Keratinocyte (primary cell): Measurements from ENCODE around the gene DKK2. TPM values are rescaled to one million over a fixed set of nuclear protein-coding genes. Genes with fewer than 3 reads are reported as not detected.

ENCODE experiments used
- DNase-seq: peaks from one replicate; pipeline ENCODE4 v3.0.0-alpha.2; 2011; ENCODE audit warnings: low read depth, missing footprints, low spot score
- FAIRE-seq: peaks from 2 replicates; lab custom pipeline; 2011; peaks lifted over from hg19 to GRCh38; lab: Jason Lieb, UNC
- H2AFZ ChIP-seq: 2 replicates; pipeline ENCODE4 v1.6.0; 2012; ENCODE audit warnings: low read length, control low read depth, inconsistent platforms; ENCODE audit not compliant: control insufficient read depth
- H3K27ac ChIP-seq: 2 replicates; pipeline ENCODE4 v1.5.1; 2011; ENCODE audit warnings: low read length; ENCODE audit not compliant: control insufficient read depth, insufficient read depth
- H3K27me3 ChIP-seq: 3 replicates; pipeline ENCODE4 v1.6.0; 2011; ENCODE audit warnings: low read length; ENCODE audit not compliant: control insufficient read depth, insufficient read depth; ENCODE audit errors: extremely low read depth
- H3K36me3 ChIP-seq, 2 experiments: 2 replicates in 1 of 2; 3 replicates in 1 of 2; pipeline ENCODE4 v1.5.1; 2011; ENCODE audit warnings: low read length in 2 of 2, mild to moderate bottlenecking in 1 of 2; ENCODE audit not compliant: control insufficient read depth in 2 of 2, insufficient read depth in 2 of 2; ENCODE audit errors: extremely low read depth in 1 of 2
- H3K4me1 ChIP-seq: 3 replicates; pipeline ENCODE4 v1.5.1; 2011; ENCODE audit warnings: low read length; ENCODE audit not compliant: control insufficient read depth, insufficient read depth; ENCODE audit errors: extremely low read depth
- H3K4me2 ChIP-seq: 3 replicates; pipeline ENCODE4 v1.6.0; 2011; ENCODE audit warnings: low read depth, low read length; ENCODE audit not compliant: control insufficient read depth, insufficient read depth; ENCODE audit errors: extremely low read depth
- H3K4me3 ChIP-seq, 3 experiments: fragments of 200-600 bp in 1 of 3; sonication (generic) in 1 of 3; 2 replicates in 2 of 3; 3 replicates in 1 of 3; pipeline ENCODE4 v1.5.1; 2011 to 2016; ENCODE audit warnings: low read length in 3 of 3, mild to moderate bottlenecking in 3 of 3, control low read depth in 2 of 3, inconsistent platforms in 1 of 3, low read depth in 1 of 3, mixed read lengths in 1 of 3, mixed run types in 1 of 3, moderate library complexity in 1 of 3; ENCODE audit not compliant: control insufficient read depth in 2 of 3, insufficient read depth in 2 of 3; ENCODE audit errors: extremely low read depth in 1 of 3
- H3K79me2 ChIP-seq: 2 replicates; pipeline ENCODE4 v1.6.0; 2012; ENCODE audit warnings: low read length; ENCODE audit not compliant: control insufficient read depth, insufficient read depth
- H3K9ac ChIP-seq: 3 replicates; pipeline ENCODE4 v1.6.0; 2011; ENCODE audit warnings: low read length; ENCODE audit not compliant: control insufficient read depth, insufficient read depth; ENCODE audit errors: extremely low read depth
- H3K9me1 ChIP-seq: 3 replicates; pipeline ENCODE4 v1.6.0; 2011; ENCODE audit warnings: low read length; ENCODE audit not compliant: control insufficient read depth, insufficient read depth; ENCODE audit errors: extremely low read depth
- H3K9me3 ChIP-seq: 2 replicates; pipeline ENCODE4 v1.5.1; 2012; ENCODE audit warnings: low read depth, low read length; ENCODE audit not compliant: control insufficient read depth
- H4K20me1 ChIP-seq: 3 replicates; pipeline ENCODE4 v1.6.0; 2011; ENCODE audit warnings: low read length; ENCODE audit not compliant: control insufficient read depth, insufficient read depth; ENCODE audit errors: extremely low read depth
- EZH2 ChIP-seq: IDR thresholded peaks from one replicate; pipeline ENCODE4 v1.6.1; 2012; ENCODE audit warnings: inconsistent platforms, mild to moderate bottlenecking, low read length, moderate library complexity
- dilution Hi-C: fragments of 300-500 bp; cut with MboI; formaldehyde crosslinking; loops from one replicate; pipeline ENCODE4 v1.7.0; 2020; ENCODE audit warnings: low sequenced_read_pairs; ENCODE audit not compliant: extremely low pct_ligation_motif_present
- polyA plus RNA-seq, 5 experiments: library from polyadenylated mRNA; depleted of rRNA in 3 of 5; stranded (reverse) in 3 of 5; stranded (forward) in 1 of 5; unstranded in 1 of 5; fragments of >200 nt; gene quantifications; 1 replicate in 1 of 5; 2 replicates in 3 of 5; 3 replicates in 1 of 5; pipeline versions ENCODE4 v1.2.1 to v1.2.3, GENCODE V29; 2011 to 2012; ENCODE audit warnings: missing spikeins in 2 of 5, low read depth in 1 of 5, low replicate concordance in 1 of 5
- TF ChIP-seq, protein P1 (sequence below), 3 experiments: IDR thresholded peaks in 1 of 3; conservative IDR thresholded peaks in 1 of 3; optimal IDR thresholded peaks in 1 of 3; 2 replicates in 2 of 3; 3 replicates in 1 of 3; pipeline versions ENCODE3 to v1.5.1; 2011; ENCODE audit warnings: low read length in 3 of 3, mild to moderate bottlenecking in 3 of 3, moderate library complexity in 2 of 3, control low read depth in 1 of 3, inconsistent platforms in 1 of 3; ENCODE audit not compliant: insufficient read depth in 2 of 3; ENCODE audit errors: extremely low read depth in 1 of 3

Gene DKK2
- polyA plus RNA-seq, 1 donor (not counting 4 experiments of a cell fraction or from before 2014, with no cell fraction given) = 0.08 TPM

DNA sequence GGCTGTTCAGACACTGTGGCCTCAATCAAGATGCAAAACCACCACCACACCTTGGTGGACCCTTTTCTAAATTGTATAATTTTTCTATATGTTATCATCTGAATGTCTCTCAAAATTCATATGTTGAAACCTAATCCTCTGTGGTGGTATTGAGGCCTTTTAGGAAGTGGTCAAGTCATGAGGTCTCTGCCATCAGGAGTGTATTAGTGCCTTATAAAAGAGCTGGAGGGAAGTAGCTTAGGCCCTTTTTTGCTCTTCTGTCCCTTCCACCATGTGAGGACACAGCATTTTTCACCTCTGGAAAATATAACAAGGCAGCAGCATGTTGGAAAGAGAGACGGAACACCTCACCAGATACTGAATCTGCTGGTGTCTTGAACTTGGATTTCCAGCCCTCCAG is 30.5 kb upstream of the DKK2 start:
- FAIRE-seq (no peak), DNase-seq (no peak)
- no peak overlapping the region for H3K9ac ChIP-seq
- no peak overlapping the region for H3K27ac ChIP-seq
- H3K9me1 ChIP-seq = no peaks in the 10 kb centered on the region
- H4K20me1 ChIP-seq = no peaks in the 10 kb centered on the region
- H3K36me3 ChIP-seq = no peaks in the 10 kb centered on the region
- no peak overlapping the region for H2AFZ ChIP-seq
- TF ChIP-seq EZH2 = no peak
- TF ChIP-seq, protein P1, sequence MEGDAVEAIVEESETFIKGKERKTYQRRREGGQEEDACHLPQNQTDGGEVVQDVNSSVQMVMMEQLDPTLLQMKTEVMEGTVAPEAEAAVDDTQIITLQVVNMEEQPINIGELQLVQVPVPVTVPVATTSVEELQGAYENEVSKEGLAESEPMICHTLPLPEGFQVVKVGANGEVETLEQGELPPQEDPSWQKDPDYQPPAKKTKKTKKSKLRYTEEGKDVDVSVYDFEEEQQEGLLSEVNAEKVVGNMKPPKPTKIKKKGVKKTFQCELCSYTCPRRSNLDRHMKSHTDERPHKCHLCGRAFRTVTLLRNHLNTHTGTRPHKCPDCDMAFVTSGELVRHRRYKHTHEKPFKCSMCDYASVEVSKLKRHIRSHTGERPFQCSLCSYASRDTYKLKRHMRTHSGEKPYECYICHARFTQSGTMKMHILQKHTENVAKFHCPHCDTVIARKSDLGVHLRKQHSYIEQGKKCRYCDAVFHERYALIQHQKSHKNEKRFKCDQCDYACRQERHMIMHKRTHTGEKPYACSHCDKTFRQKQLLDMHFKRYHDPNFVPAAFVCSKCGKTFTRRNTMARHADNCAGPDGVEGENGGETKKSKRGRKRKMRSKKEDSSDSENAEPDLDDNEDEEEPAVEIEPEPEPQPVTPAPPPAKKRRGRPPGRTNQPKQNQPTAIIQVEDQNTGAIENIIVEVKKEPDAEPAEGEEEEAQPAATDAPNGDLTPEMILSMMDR (optimal IDR thresholded peaks at IDR 0.05 in 1 of 3, IDR thresholded peaks at IDR 0.05 in 1 of 3, conservative IDR thresholded peaks at IDR 0.05 in 1 of 3; ENCODE audit: extremely low read depth in 1 of 3, insufficient read depth in 2 of 3, low read length in 3 of 3) = no peak
- H3K4me2 ChIP-seq = no peak overlapping the region
- dilution Hi-C loops = no loop called here
- H3K79me2 ChIP-seq = no peaks in the 10 kb centered on the region
- H3K4me3 ChIP-seq = no peak overlapping the region
- H3K9me3 ChIP-seq = no peaks in the 10 kb centered on the region
- H3K4me1 ChIP-seq = no peaks in the 10 kb centered on the region
- H3K27me3 ChIP-seq = no peaks in the 10 kb centered on the region

DNA sequence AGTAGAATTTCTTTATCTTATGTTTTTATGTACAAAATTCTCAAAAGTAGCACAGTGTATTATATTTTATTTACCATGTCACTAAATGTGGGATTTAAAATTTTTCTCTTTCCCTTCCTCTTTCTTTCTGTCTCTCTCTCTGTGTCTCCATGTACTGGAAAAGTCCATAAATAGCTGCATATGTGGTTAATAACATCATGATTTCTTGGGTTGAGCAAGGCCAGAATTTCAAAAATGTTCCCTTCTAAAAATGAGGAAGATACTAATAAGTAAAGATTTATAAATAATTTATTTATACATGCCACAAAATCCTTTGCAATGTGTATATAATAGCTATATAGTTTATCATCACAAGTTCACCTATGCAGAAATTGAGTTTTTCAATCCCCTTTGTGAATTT is 29.1 kb upstream of the DKK2 start:
- Histone ChIP-seq H4K20me1 (no peaks in the 10 kb centered on the region), H3K27ac (no peak overlapping the region), H3K9ac (no peak overlapping the region), H3K36me3 (no peaks in the 10 kb centered on the region), H2AFZ (no peak overlapping the region), H3K27me3 (no peaks in the 10 kb centered on the region), H3K4me2 (no peak overlapping the region), H3K79me2 (no peaks in the 10 kb centered on the region), H3K9me1 (no peaks in the 10 kb centered on the region), H3K4me1 (no peaks in the 10 kb centered on the region), H3K4me3 (no peak overlapping the region), H3K9me3 (no peaks in the 10 kb centered on the region)
- DNase-seq (no peak), FAIRE-seq (no peak)
- no peak for TF ChIP-seq EZH2
- TF ChIP-seq, protein P1 (optimal IDR thresholded peaks at IDR 0.05 in 1 of 3, IDR thresholded peaks at IDR 0.05 in 1 of 3, conservative IDR thresholded peaks at IDR 0.05 in 1 of 3; ENCODE audit: extremely low read depth in 1 of 3, insufficient read depth in 2 of 3, low read length in 3 of 3) = no peak
- dilution Hi-C loops = no loop called here
